Smooth muscle cell (in vitro differentiated cells): Measurements from ENCODE around the gene RANBP17. TPM values are rescaled to one million over a fixed set of nuclear protein-coding genes. Genes with fewer than 3 reads are reported as not detected.

Source experiments
- DNase-seq: peaks from one replicate; lab custom pipeline; 2025; ENCODE audit not compliant: unreplicated experiment; lab: John Stamatoyannopoulos, UW
- H2AFZ ChIP-seq: fragments of 200-600 bp; sonication (generic); 2 replicates; pipeline ENCODE4 v1.6.0; 2016; ENCODE audit warnings: antibody characterized with exemption, low read depth, mild to moderate bottlenecking
- H3F3A ChIP-seq: fragments of 200-600 bp; sonication (generic); 2 replicates; pipeline ENCODE4 v1.6.0; 2017; ENCODE audit warnings: antibody characterized with exemption, low read depth
- H3K27ac ChIP-seq: fragments of 200-600 bp; sonication (generic); 2 replicates; pipeline ENCODE4 v1.5.1; 2016; ENCODE audit warnings: low read depth, mild to moderate bottlenecking
- H3K27me3 ChIP-seq: fragments of 200-600 bp; sonication (generic); 2 replicates; pipeline ENCODE4 v1.6.1; 2016; ENCODE audit warnings: low read depth, mild to moderate bottlenecking
- H3K36me3 ChIP-seq: fragments of 200-600 bp; sonication (generic); 2 replicates; pipeline ENCODE4 v1.5.1; 2016; ENCODE audit warnings: low read depth
- H3K4me1 ChIP-seq: fragments of 200-600 bp; sonication (generic); 2 replicates; pipeline ENCODE4 v1.5.1; 2016; ENCODE audit warnings: low read depth
- H3K4me2 ChIP-seq: fragments of 200-600 bp; sonication (generic); 2 replicates; pipeline ENCODE4 v1.6.0; 2016; ENCODE audit warnings: mild to moderate bottlenecking
- H3K4me3 ChIP-seq: fragments of 200-600 bp; sonication (generic); 2 replicates; pipeline ENCODE4 v1.5.1; 2016; ENCODE audit warnings: mild to moderate bottlenecking
- H3K79me2 ChIP-seq: fragments of 200-600 bp; sonication (generic); 2 replicates; pipeline ENCODE4 v1.6.0; 2016; ENCODE audit warnings: low read depth, mild to moderate bottlenecking
- H3K9ac ChIP-seq: fragments of 200-600 bp; sonication (generic); 2 replicates; pipeline ENCODE4 v1.6.0; 2016; ENCODE audit warnings: low read depth
- H3K9me3 ChIP-seq: fragments of 200-600 bp; sonication (generic); replicated peaks from 2 replicates; pipeline ENCODE4 v1.5.1; 2016; ENCODE audit warnings: low read depth
- H4K20me1 ChIP-seq: fragments of 200-600 bp; sonication (generic); 2 replicates; pipeline ENCODE4 v1.6.0; 2016; ENCODE audit warnings: low read depth
- WGBS: methylation state at CpG from one replicate; pipeline ENCODE4 v1.1.7; 2016; ENCODE audit warnings: low lambda C conversion rate; 5-methylcytosine and 5-hydroxymethylcytosine counted together
- polyA plus RNA-seq: library from polyadenylated mRNA; unstranded; fragments of >200 nt; fragmentation: Nextera tagmentation; extraction: Ambion mirVana; gene quantifications from 2 replicates; pipeline ENCODE4 v1.2.1, GENCODE V29; 2016
- total RNA-seq: library from RNA; depleted of rRNA; stranded (reverse); fragments of >200 nt; gene quantifications from 2 replicates; pipeline ENCODE4 v1.2.3, GENCODE V29; 2014
- TF ChIP-seq, protein P1 (sequence below): fragments of 200-600 bp; sonication (generic); IDR thresholded peaks from 2 replicates; pipeline ENCODE4 v1.5.1; 2017; ENCODE audit warnings: borderline replicate concordance, mild to moderate bottlenecking, antibody characterized with exemption; ENCODE audit not compliant: insufficient read depth, poor library complexity, severe bottlenecking

Gene RANBP17
- total and polyA plus RNA-seq, 2 experiments from 2014 or later: 13.0 to 42.6 TPM

DNA sequence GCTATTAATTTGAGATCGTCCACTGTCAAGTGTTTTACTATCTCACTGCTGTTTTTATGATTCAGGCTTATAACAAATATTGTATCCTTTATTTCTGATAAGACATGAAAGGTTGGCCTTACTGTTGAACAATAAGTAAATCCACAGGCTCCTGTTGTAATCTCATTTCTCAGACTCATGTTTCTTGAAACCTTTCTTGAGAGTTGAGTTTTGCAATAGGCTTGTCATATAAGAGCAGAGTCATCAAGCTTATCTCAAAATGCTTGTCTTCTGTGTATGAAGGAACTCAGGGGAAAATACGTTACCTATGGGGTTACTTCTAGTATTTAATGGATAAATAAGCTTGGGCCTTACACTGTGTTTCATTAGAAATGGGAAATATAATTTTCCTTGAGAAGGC lies 438.0 kb downstream of the RANBP17 start:
- TF ChIP-seq, protein P1, sequence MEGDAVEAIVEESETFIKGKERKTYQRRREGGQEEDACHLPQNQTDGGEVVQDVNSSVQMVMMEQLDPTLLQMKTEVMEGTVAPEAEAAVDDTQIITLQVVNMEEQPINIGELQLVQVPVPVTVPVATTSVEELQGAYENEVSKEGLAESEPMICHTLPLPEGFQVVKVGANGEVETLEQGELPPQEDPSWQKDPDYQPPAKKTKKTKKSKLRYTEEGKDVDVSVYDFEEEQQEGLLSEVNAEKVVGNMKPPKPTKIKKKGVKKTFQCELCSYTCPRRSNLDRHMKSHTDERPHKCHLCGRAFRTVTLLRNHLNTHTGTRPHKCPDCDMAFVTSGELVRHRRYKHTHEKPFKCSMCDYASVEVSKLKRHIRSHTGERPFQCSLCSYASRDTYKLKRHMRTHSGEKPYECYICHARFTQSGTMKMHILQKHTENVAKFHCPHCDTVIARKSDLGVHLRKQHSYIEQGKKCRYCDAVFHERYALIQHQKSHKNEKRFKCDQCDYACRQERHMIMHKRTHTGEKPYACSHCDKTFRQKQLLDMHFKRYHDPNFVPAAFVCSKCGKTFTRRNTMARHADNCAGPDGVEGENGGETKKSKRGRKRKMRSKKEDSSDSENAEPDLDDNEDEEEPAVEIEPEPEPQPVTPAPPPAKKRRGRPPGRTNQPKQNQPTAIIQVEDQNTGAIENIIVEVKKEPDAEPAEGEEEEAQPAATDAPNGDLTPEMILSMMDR: no peak
- no peak overlapping the region for H3K4me2 ChIP-seq
- H3F3A ChIP-seq: peaks cover 14% of the 10 kb centered on the region
- H4K20me1 ChIP-seq: no peaks in the 10 kb centered on the region
- H3K27me3 ChIP-seq: peaks cover 17% of the 10 kb centered on the region
- no peaks in the 10 kb centered on the region for H3K79me2 ChIP-seq
- no peak overlapping the region for H2AFZ ChIP-seq
- H3K9ac ChIP-seq: no peak overlapping the region
- H3K27ac ChIP-seq: no peak overlapping the region
- H3K4me1 ChIP-seq: peaks cover 6% of the 10 kb centered on the region
- H3K9me3 ChIP-seq: no peaks in the 10 kb centered on the region
- DNase-seq: no peak
- H3K36me3 ChIP-seq: no peaks in the 10 kb centered on the region
- H3K4me3 ChIP-seq: no peak overlapping the region
- WGBS: 90% methylated on average over 2 of the region's 2 CpGs

DNA sequence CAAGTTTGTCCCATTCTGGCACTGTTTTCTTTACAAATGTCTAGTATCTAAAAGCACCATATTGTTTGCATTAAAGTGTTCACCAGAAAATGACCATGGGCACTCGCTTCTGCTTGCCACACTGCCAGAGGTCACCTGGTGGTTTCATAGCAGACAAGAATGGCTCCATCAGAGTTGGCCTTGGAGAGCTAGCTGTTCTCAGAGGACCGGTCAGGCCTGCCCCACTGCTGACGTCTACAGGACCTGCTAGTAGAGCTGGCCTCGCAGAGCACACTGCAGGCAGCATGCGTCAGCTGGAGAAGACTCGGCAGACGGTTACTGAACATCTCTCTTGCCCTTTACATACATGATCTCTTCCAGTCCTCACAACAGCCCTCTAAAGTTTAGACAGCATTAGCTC lies 438.5 kb downstream of the RANBP17 start:
- H3K27ac ChIP-seq: no peak overlapping the region
- H3K27me3 ChIP-seq: peaks cover 22% of the 10 kb centered on the region
- TF ChIP-seq, protein P1: no peak
- H4K20me1 ChIP-seq: no peaks in the 10 kb centered on the region
- H3K79me2 ChIP-seq: no peaks in the 10 kb centered on the region
- peaks cover 6% of the 10 kb centered on the region for H3K4me1 ChIP-seq
- no peaks in the 10 kb centered on the region for H3K36me3 ChIP-seq
- no peak overlapping the region for H3K9ac ChIP-seq
- DNase-seq: no peak
- H3K4me2 ChIP-seq: no peak overlapping the region
- 95% methylated on average over 7 of the region's 7 CpGs for WGBS
- no peak overlapping the region for H3K4me3 ChIP-seq
- no peaks in the 10 kb centered on the region for H3K9me3 ChIP-seq
- H3F3A ChIP-seq: peaks cover 12% of the 10 kb centered on the region
- H2AFZ ChIP-seq: no peak overlapping the region

- no peaks in the 10 kb centered on the region for H3K36me3 ChIP-seq
- no peak overlapping the region for H2AFZ ChIP-seq
- no peaks in the 10 kb centered on the region for H3F3A ChIP-seq
- no peak overlapping the region for H3K9ac ChIP-seq
- no peak for DNase-seq
- no peak overlapping the region for H3K27ac ChIP-seq
- no peaks in the 10 kb centered on the region for H3K79me2 ChIP-seq
- peaks cover 14% of the 10 kb centered on the region for H3K4me1 ChIP-seq
- H4K20me1 ChIP-seq: no peaks in the 10 kb centered on the region
- no peak overlapping the region for H3K4me2 ChIP-seq
- 86% methylated on average over 6 of the region's 6 CpGs for whole genome bisulfite sequencing
- H3K9me3 ChIP-seq: no peaks in the 10 kb centered on the region
- peaks cover 80% of the 10 kb centered on the region for H3K27me3 ChIP-seq
- no peak overlapping the region for H3K4me3 ChIP-seq
- TF ChIP-seq, protein P1: no peak
Measured at GRCh38 chr5:171306166-171306565, 444.3 kb downstream of the RANBP17 start.

GRCh38 chr5:171306781-171307591 lies 445.2 kb downstream of the RANBP17 start:
- DNase-seq: no peak
- peaks cover 88% of the 10 kb centered on the region for H3K27me3 ChIP-seq
- H3K79me2 ChIP-seq: no peaks in the 10 kb centered on the region
- no peak overlapping the region for H3K27ac ChIP-seq
- TF ChIP-seq, protein P1: no peak
- H3K4me1 ChIP-seq: peaks cover 22% of the 10 kb centered on the region
- H3K4me3 ChIP-seq: no peak overlapping the region
- H3K9ac ChIP-seq: no peak overlapping the region
- H3K4me2 ChIP-seq: no peak overlapping the region
- no peaks in the 10 kb centered on the region for H3F3A ChIP-seq
- WGBS: 26% methylated on average over 9 of the region's 10 CpGs
- no peak overlapping the region for H2AFZ ChIP-seq
- no peaks in the 10 kb centered on the region for H4K20me1 ChIP-seq
- no peaks in the 10 kb centered on the region for H3K9me3 ChIP-seq
- H3K36me3 ChIP-seq: no peaks in the 10 kb centered on the region
